Pancreas (tissue), 10 donors: ENCODE data around the gene ANO4. TPM values are rescaled to one million over a fixed set of nuclear protein-coding genes. Genes with fewer than 3 reads are reported as not detected.

ENCODE experiments used
- ATAC-seq, 4 donors: fragments of 200-7000 bp; cut with Tn5 transposase; one replicate each; pipeline versions ENCODE4 v1.8.0 to v1.9.1; 2020; ENCODE audit warnings: mild to moderate bottlenecking in 4 of 4, moderate library complexity in 4 of 4
- DNase-seq, 6 donors: peaks; one replicate each; pipeline ENCODE4 v3.0.0-alpha.2; 2020
- FAIRE-seq: peaks from 2 replicates; lab custom pipeline; 2012; peaks lifted over from hg19 to GRCh38; lab: Jason Lieb, UNC
- H3K27ac ChIP-seq, 4 donors: fragments of 200-600 bp; sonication (generic); 1 replicate in 3 of 4; 2 replicates in 1 of 4; pipeline versions ENCODE4 v1.5.0 to v1.8.0; 2020
- H3K27me3 ChIP-seq, 4 donors: fragments of 200-600 bp; one replicate each; pipeline ENCODE4 v1.8.0; 2021
- H3K36me3 ChIP-seq, 3 donors: fragments of 200-600 bp; sonication (generic) in 1 of 3; one replicate each; pipeline versions ENCODE4 v1.5.0 to v1.8.0; 2020 to 2021
- H3K4me1 ChIP-seq, 3 donors: fragments of 200-600 bp; one replicate each; pipeline ENCODE4 v1.8.0; 2021
- H3K4me3 ChIP-seq, 4 donors: fragments of 200-600 bp; sonication (generic) in 2 of 4; one replicate each; pipeline versions ENCODE4 v1.5.0 to v1.8.0; 2020 to 2021
- H3K9me3 ChIP-seq, 4 donors: fragments of 200-600 bp; one replicate each; pipeline ENCODE4 v1.8.0; 2021
- CTCF ChIP-seq, 4 donors: fragments of 200-600 bp; sonication (generic) in 3 of 4; IDR thresholded peaks; one replicate each; pipeline versions ENCODE4 v1.5.0 to v1.8.0; 2021; ENCODE audit warnings: antibody characterized with exemption in 4 of 4
- WGBS, 2 donors: extraction: QIAGEN DNeasy Blood & Tissue Kit; methylation state at CpG; one replicate each; pipeline ENCODE4 v1.1.7; 2013; 5-methylcytosine and 5-hydroxymethylcytosine counted together
- intact Hi-C, 3 donors: fragments of 100-400 bp; cut with DNase I; formaldehyde crosslinking; loops; one replicate each; pipeline versions ENCODE4 v1.11.1 to v1.14.2; 2022
- polyA plus RNA-seq, 2 donors: library from polyadenylated mRNA; stranded (reverse); fragments of 200-250 nt; gene quantifications; one replicate each; pipeline ENCODE4 v1.2.3, GENCODE V29; 2013
- total RNA-seq, 6 donors: library from RNA; stranded (reverse); fragmentation: NEBNext Ultra II Directional in 4 of 6; extraction: Animal tissue kit (Norgen Biotek cat#: 25700) in 4 of 6; gene quantifications; one replicate each; pipeline versions ENCODE4 v1.2.1 to v1.2.4, GENCODE V29; 2021 to 2023
- donor health status: healthy with polysubstance abuse.
- donor health status: DM: no; HTN: no; CAD: no; lungs with moderate emphysema.
- donor health status: DM: no; HTN: no; CAD: no.
- donor health status: control.
- donor health status: control.
- donor health status: Bipolar disorder and iron deficiency.
- donor health status: DM: yes; HTN: yes; CAD: no.
- donor health status: DM: no; HTN: no; CAD: no.
- donor health status: DM: no; HTN: no; CAD: no.
- donor health status: DM: yes; HTN: yes; CAD: no.

ANO4 gene
- total and polyA plus RNA-seq, 8 donors, result 0.14 to 2.1 (median 0.28) TPM; not detected in 1

GRCh38 chr12:100795800-100796179 is 1.2 kb downstream of the ANO4 start:
- FAIRE-seq, result no peak
- Histone ChIP-seq H3K27ac (no peak overlapping the region), H3K36me3 (no peaks in the 10 kb centered on the region), H3K4me3 (no peak overlapping the region), H3K27me3 (peaks cover 0 to 2% (median 0%) of the 10 kb centered on the region in 4 donors), H3K4me1 (no peaks in the 10 kb centered on the region), H3K9me3 (no peaks in the 10 kb centered on the region)
- DNase-seq, result no peak
- 48 to 63% methylated on average over 6 of the region's 6 CpGs for WGBS, 2 donors
- no peak for TF ChIP-seq CTCF (IDR thresholded peaks at IDR 0.05)
- intact Hi-C loops, result no loop called here
- no peak for ATAC-seq

GRCh38 chr12:100796621-100797020 is 2.0 kb downstream of the ANO4 start:
- TF ChIP-seq CTCF (IDR thresholded peaks at IDR 0.05), result no peak
- WGBS, 2 donors, result 66 to 67% methylated on average over 3 of the region's 3 CpGs
- Histone ChIP-seq H3K27me3 (peaks cover 0 to 2% (median 0%) of the 10 kb centered on the region in 4 donors), H3K36me3 (no peaks in the 10 kb centered on the region), H3K27ac (no peak overlapping the region), H3K4me3 (no peak overlapping the region), H3K9me3 (no peaks in the 10 kb centered on the region), H3K4me1 (no peaks in the 10 kb centered on the region)
- DNase-seq (no peak), ATAC-seq (no peak), FAIRE-seq (no peak)
- intact Hi-C loops, result no loop called here

GRCh38 chr12:100797246-100797645 is 2.7 kb downstream of the ANO4 start:
- H3K36me3 ChIP-seq, result no peaks in the 10 kb centered on the region
- H3K27ac ChIP-seq, result no peak overlapping the region
- no peaks in the 10 kb centered on the region for H3K4me1 ChIP-seq
- intact Hi-C loops, result no loop called here
- H3K4me3 ChIP-seq, result no peak overlapping the region
- no peaks in the 10 kb centered on the region for H3K9me3 ChIP-seq
- FAIRE-seq (no peak), DNase-seq (no peak), ATAC-seq (no peak)
- WGBS, 2 donors, result 48 to 63% methylated on average over 1 of the region's 1 CpG
- no peak for TF ChIP-seq CTCF (IDR thresholded peaks at IDR 0.05)
- H3K27me3 ChIP-seq, result peaks cover 0 to 2% (median 0%) of the 10 kb centered on the region in 4 donors

GRCh38 chr12:100797786-100798185 is 3.2 kb downstream of the ANO4 start:
- no peaks in the 10 kb centered on the region for H3K36me3 ChIP-seq
- H3K27me3 ChIP-seq, result peaks cover 0 to 2% (median 0%) of the 10 kb centered on the region in 4 donors
- ATAC-seq (no peak), FAIRE-seq (no peak), DNase-seq (no peak)
- intact Hi-C loops, result no loop called here
- TF ChIP-seq CTCF (IDR thresholded peaks at IDR 0.05), result no peak
- no peaks in the 10 kb centered on the region for H3K9me3 ChIP-seq
- H3K27ac ChIP-seq, result no peak overlapping the region
- H3K4me1 ChIP-seq, result no peaks in the 10 kb centered on the region
- no peak overlapping the region for H3K4me3 ChIP-seq

GRCh38 chr12:100798286-100799160 is 3.9 kb downstream of the ANO4 start:
- DNase-seq, result no peak
- TF ChIP-seq CTCF (IDR thresholded peaks at IDR 0.05), result no peak
- Histone ChIP-seq H3K27ac (no peak overlapping the region), H3K4me3 (no peak overlapping the region), H3K36me3 (no peaks in the 10 kb centered on the region), H3K4me1 (no peaks in the 10 kb centered on the region), H3K27me3 (peaks cover 0 to 2% (median 0%) of the 10 kb centered on the region in 4 donors), H3K9me3 (no peaks in the 10 kb centered on the region)
- ATAC-seq, result no peak
- WGBS, 2 donors, result 56 to 58% methylated on average over 3 of the region's 3 CpGs
- intact Hi-C loops, result no loop called here
- no peak for FAIRE-seq
